ENCODE measurements around the gene GTF3C1.

DNA sequence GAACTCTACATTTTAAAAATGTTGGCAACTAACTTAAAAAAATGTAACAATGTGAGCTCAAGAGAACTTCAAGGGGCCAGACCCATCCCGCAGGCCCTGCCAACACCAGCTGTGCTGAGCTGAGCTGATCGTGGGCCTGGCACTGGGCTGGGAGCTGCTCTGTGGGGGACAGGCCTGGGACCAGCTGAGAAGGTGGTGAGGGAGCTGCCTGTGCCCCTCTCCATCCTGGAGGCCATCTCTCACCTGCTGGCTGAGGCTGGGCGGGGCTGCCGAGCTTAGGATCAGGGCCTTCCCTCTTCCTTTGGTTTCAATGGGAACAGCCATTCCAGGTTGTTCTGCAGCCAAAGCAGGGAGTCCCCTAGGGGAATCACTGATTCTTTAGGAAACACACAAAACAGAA is 89.5 kb downstream of the GTF3C1 start:
- TF ChIP-seq, protein P1, sequence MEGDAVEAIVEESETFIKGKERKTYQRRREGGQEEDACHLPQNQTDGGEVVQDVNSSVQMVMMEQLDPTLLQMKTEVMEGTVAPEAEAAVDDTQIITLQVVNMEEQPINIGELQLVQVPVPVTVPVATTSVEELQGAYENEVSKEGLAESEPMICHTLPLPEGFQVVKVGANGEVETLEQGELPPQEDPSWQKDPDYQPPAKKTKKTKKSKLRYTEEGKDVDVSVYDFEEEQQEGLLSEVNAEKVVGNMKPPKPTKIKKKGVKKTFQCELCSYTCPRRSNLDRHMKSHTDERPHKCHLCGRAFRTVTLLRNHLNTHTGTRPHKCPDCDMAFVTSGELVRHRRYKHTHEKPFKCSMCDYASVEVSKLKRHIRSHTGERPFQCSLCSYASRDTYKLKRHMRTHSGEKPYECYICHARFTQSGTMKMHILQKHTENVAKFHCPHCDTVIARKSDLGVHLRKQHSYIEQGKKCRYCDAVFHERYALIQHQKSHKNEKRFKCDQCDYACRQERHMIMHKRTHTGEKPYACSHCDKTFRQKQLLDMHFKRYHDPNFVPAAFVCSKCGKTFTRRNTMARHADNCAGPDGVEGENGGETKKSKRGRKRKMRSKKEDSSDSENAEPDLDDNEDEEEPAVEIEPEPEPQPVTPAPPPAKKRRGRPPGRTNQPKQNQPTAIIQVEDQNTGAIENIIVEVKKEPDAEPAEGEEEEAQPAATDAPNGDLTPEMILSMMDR (IDR thresholded peaks at IDR 0.05; ENCODE audit: low read length) = no peak
- no peak for TF ChIP-seq EZH2phosphoT487 (IDR thresholded peaks at IDR 0.05; ENCODE audit: low read length)

All from MM.1S (cell line).